Measurements from ENCODE around the gene MDM4. TPM values are rescaled to one million over a fixed set of nuclear protein-coding genes. Genes with fewer than 3 reads are reported as not detected.

MDM4 gene
- total RNA-seq, 2 experiments from 2014 or later = 120 to 282 TPM

- Histone ChIP-seq H3K27ac (ENCODE audit: low read depth, low read length, poor library complexity, severe bottlenecking) (no peak overlapping the region), H3K4me2 (ENCODE audit: low read length) (peak overlapping the region; percentile 75; the same call in 1 of the 2 replicates), H3K4me3 (ENCODE audit: low read depth, low read length, poor library complexity, severe bottlenecking) (no peak overlapping the region), H3K36me3 (ENCODE audit: insufficient read depth, low read length) (no peaks in the 10 kb centered on the region), H3K4me1 (ENCODE audit: insufficient read depth, low read length, poor library complexity, severe bottlenecking) (peaks cover 56% of the 10 kb centered on the region), H3K79me2 (ENCODE audit: insufficient read depth, low read depth, low read length) (no peaks in the 10 kb centered on the region), H2AFZ (ENCODE audit: low read length) (peak overlapping the region; percentile 15; the same call in 1 of the 2 replicates), H4K20me1 (ENCODE audit: insufficient read depth, low read length) (no peaks in the 10 kb centered on the region), H3K9me2 (ENCODE audit: insufficient read depth, low read length) (no peaks in the 10 kb centered on the region), H3K9me3 (ENCODE audit: low read length) (no peaks in the 10 kb centered on the region)
- intact Hi-C loops (cut with micrococcal nuclease; ENCODE audit: unreplicated experiment) = no loop called here
- no peak for TF ChIP-seq CTCF (conservative IDR thresholded peaks at IDR 0.05; ENCODE audit: low read length)
- TF ChIP-seq EZH2phosphoT487 (IDR thresholded peaks at IDR 0.05; ENCODE audit: borderline replicate concordance, low read depth, low read length) = no peak
- ChIA-PET CTCF (ENCODE audit: unreplicated experiment) (interaction anchor here (0.5 to 4.2 kb wide), 5 partner anchors 12 to 332 kb away, joined by 4 to 26 read pairs (median 7); partner anchors contain the start of gene PIK3C2B), POLR2A (interaction anchor here (0.7 to 6.1 kb wide), 11 partner anchors 9 to 63 kb away, joined by 3 to 58 read pairs (median 4); partner anchors contain the start of gene PIK3C2B)
- no TSS peak for BruUV-seq (replicated peaks)
- no peak for DNase-seq (ENCODE audit: low spot score)
Measured at GRCh38 chr1:204478921-204479320, 37.3 kb upstream of the MDM4 start.

GRCh38 chr1:204479387-204480136, 36.6 kb upstream of the MDM4 start:
- no peaks in the 10 kb centered on the region for H4K20me1 ChIP-seq (ENCODE audit: insufficient read depth, low read length)
- H3K4me3 ChIP-seq (ENCODE audit: low read depth, low read length, poor library complexity, severe bottlenecking) = peak overlapping the region; percentile 31
- intact Hi-C loops (cut with micrococcal nuclease; ENCODE audit: unreplicated experiment) = loop anchor here (2.0 kb wide), 1 partner anchor 23 kb away; no protein-coding TSS in a partner anchor
- H3K79me2 ChIP-seq (ENCODE audit: insufficient read depth, low read depth, low read length) = no peaks in the 10 kb centered on the region
- H2AFZ ChIP-seq (ENCODE audit: low read length) = peak overlapping the region; percentile 15; the same call in 1 of the 2 replicates
- H3K9me3 ChIP-seq (ENCODE audit: low read length) = no peaks in the 10 kb centered on the region
- H3K4me1 ChIP-seq (ENCODE audit: insufficient read depth, low read length, poor library complexity, severe bottlenecking) = peaks cover 56% of the 10 kb centered on the region
- peak overlapping the region; percentile 75 for H3K4me2 ChIP-seq (ENCODE audit: low read length)
- no TSS peak for BruUV-seq (replicated peaks)
- DNase-seq (ENCODE audit: low spot score) = no peak
- TF ChIP-seq CTCF (conservative IDR thresholded peaks at IDR 0.05; ENCODE audit: low read length) (no peak), EZH2phosphoT487 (IDR thresholded peaks at IDR 0.05; ENCODE audit: borderline replicate concordance, low read depth, low read length) (no peak)
- POLR2A ChIA-PET = interaction anchor here (0.7 to 6.1 kb wide), 14 partner anchors 8 to 78 kb away, joined by 3 to 58 read pairs (median 4); partner anchors contain the start of genes MDM4 and PIK3C2B
- H3K36me3 ChIP-seq (ENCODE audit: insufficient read depth, low read length) = no peaks in the 10 kb centered on the region
- H3K9me2 ChIP-seq (ENCODE audit: insufficient read depth, low read length) = no peaks in the 10 kb centered on the region
- CTCF ChIA-PET (ENCODE audit: unreplicated experiment) = interaction anchor here (1.1 to 4.2 kb wide), 6 partner anchors 14 to 33 kb away, joined by 4 to 26 read pairs (median 8); partner anchors contain the start of gene PIK3C2B
- H3K27ac ChIP-seq (ENCODE audit: low read depth, low read length, poor library complexity, severe bottlenecking) = peak overlapping the region; percentile 87

Data from OCI-LY7 (cell line).